Breast epithelium (tissue), 3 donors: ENCODE data around the gene DDX28.

ENCODE experiments used
- CTCF ChIP-seq, 3 donors: fragments of 450-650 bp; IDR thresholded peaks; one replicate each; pipeline ENCODE4 v1.5.1; 2016 to 2017; ENCODE audit warnings: antibody characterized with exemption in 3 of 3, mild to moderate bottlenecking in 3 of 3, moderate library complexity in 3 of 3
- POLR2AphosphoS5 ChIP-seq, 3 donors: sonication (generic); formaldehyde crosslinking; IDR thresholded peaks; one replicate each; pipeline ENCODE4 v1.6.1; 2017; ENCODE audit warnings: antibody characterized with exemption in 3 of 3

- no peak for TF ChIP-seq CTCF (IDR thresholded peaks at IDR 0.05)
- no peak for TF ChIP-seq POLR2AphosphoS5 (IDR thresholded peaks at IDR 0.05)
These were observed 8.9 kb upstream of the DDX28 start for GRCh38 chr16:68031951-68032350.
